Measurements from ENCODE around the gene CFAP69. TPM values are rescaled to one million over a fixed set of nuclear protein-coding genes. Genes with fewer than 3 reads are reported as not detected.

The CFAP69 gene
- total RNA-seq, 1 experiment from 2014 or later: 3.4 TPM

GRCh38 chr7:90261441-90261840 lies 16.5 kb downstream of the CFAP69 start:
- H3K9me3 Mint-ChIP-seq: peaks cover 4% of the 10 kb centered on the region; the same call in 1 of the 2 replicates
- no peak overlapping the region for H3K27ac Mint-ChIP-seq
- H3K4me3 Mint-ChIP-seq: no peak overlapping the region
- no peak for ATAC-seq
- POLR2A ChIA-PET: no interaction called here
- CTCF ChIA-PET: interaction anchor here (1.5 kb wide), 1 partner anchor 37 kb away, joined by 3 read pairs; no protein-coding TSS in a partner anchor
- no peak for TF ChIP-seq E2F1 (CRISPR knock-in tag; IDR thresholded peaks at IDR 0.05)
- no peak for TF ChIP-seq ZNF219 (CRISPR knock-in tag; IDR thresholded peaks at IDR 0.05; ENCODE audit: borderline replicate concordance)
- no peak for TF ChIP-seq AFF4 (CRISPR knock-in tag; IDR thresholded peaks at IDR 0.05; ENCODE audit: borderline replicate concordance)
- TF ChIP-seq ZBTB43 (CRISPR knock-in tag; IDR thresholded peaks at IDR 0.05): no peak
- no peak for TF ChIP-seq ZNF671 (CRISPR knock-in tag; IDR thresholded peaks at IDR 0.05)
- TF ChIP-seq, protein P1, sequence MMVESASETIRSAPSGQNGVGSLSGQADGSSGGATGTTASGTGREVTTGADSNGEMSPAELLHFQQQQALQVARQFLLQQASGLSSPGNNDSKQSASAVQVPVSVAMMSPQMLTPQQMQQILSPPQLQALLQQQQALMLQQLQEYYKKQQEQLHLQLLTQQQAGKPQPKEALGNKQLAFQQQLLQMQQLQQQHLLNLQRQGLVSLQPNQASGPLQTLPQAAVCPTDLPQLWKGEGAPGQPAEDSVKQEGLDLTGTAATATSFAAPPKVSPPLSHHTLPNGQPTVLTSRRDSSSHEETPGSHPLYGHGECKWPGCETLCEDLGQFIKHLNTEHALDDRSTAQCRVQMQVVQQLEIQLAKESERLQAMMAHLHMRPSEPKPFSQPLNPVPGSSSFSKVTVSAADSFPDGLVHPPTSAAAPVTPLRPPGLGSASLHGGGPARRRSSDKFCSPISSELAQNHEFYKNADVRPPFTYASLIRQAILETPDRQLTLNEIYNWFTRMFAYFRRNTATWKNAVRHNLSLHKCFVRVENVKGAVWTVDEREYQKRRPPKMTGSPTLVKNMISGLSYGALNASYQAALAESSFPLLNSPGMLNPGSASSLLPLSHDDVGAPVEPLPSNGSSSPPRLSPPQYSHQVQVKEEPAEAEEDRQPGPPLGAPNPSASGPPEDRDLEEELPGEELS (CRISPR knock-in tag; IDR thresholded peaks at IDR 0.05): no peak
- no peak for TF ChIP-seq NFYB (CRISPR knock-in tag; conservative IDR thresholded peaks at IDR 0.05; ENCODE audit: low read depth)
- no peaks in the 10 kb centered on the region for H3K27me3 Mint-ChIP-seq (ENCODE audit: low read depth)
- H3K36me3 Mint-ChIP-seq: no peaks in the 10 kb centered on the region
- DNase-seq (ENCODE audit: low spot score): no peak
- no peaks in the 10 kb centered on the region for H3K4me1 Mint-ChIP-seq

GRCh38 chr7:90262438-90262837 lies 17.5 kb downstream of the CFAP69 start:
- TF ChIP-seq CTCF (IDR thresholded peaks at IDR 0.05): 0 out of 2 replicates have a peak, but pooled peaks have one; percentile 17
- TF ChIP-seq ATF6 (CRISPR knock-in tag; IDR thresholded peaks at IDR 0.05): no peak
- TF ChIP-seq ELF4 (CRISPR knock-in tag; IDR thresholded peaks at IDR 0.05; ENCODE audit: low read depth): no peak
- Mint-ChIP-seq H3K27me3 (ENCODE audit: low read depth) (no peaks in the 10 kb centered on the region), H3K27ac (no peak overlapping the region), H3K4me3 (no peak overlapping the region), H3K4me1 (no peaks in the 10 kb centered on the region), H3K36me3 (no peaks in the 10 kb centered on the region), H3K9me3 (peaks cover 4% of the 10 kb centered on the region; the same call in 1 of the 2 replicates)
- ATAC-seq: peak; percentile 71
- DNase-seq (ENCODE audit: low spot score): no peak
- ChIA-PET POLR2A (no interaction called here), CTCF (no interaction called here)

Data from WTC11 (cell line).